HepG2 (cell line): ENCODE results near the gene CCDC157. TPM values are rescaled to one million over a fixed set of nuclear protein-coding genes. Genes with fewer than 3 reads are reported as not detected.
A peak's percentile ranks its signal among the peaks of the same experiment; 100 is the strongest.

Experiments
- CENPT ChIP-seq: sonication (generic); formaldehyde crosslinking; IDR thresholded peaks from 2 replicates; pipeline ENCODE4 v1.8.0; 2022; ENCODE audit warnings: low read depth, mild to moderate bottlenecking, moderate library complexity, missing genetic modification reagents
- CREB3 ChIP-seq: sonication (generic); formaldehyde crosslinking; IDR thresholded peaks from 2 replicates; pipeline ENCODE4 v1.5.0; 2020; ENCODE audit warnings: missing genetic modification reagents
- CREBL2 ChIP-seq: sonication (generic); formaldehyde crosslinking; IDR thresholded peaks from 2 replicates; pipeline ENCODE4 v1.8.1; 2023; ENCODE audit warnings: missing genetic modification reagents, mild to moderate bottlenecking, borderline replicate concordance
- EED ChIP-seq: sonication (generic); formaldehyde crosslinking; IDR thresholded peaks from 2 replicates; pipeline ENCODE4 v1.5.0; 2020; ENCODE audit warnings: mild to moderate bottlenecking, missing genetic modification reagents
- ELF1 ChIP-seq: sonication (generic); formaldehyde crosslinking; IDR thresholded peaks from 2 replicates; pipeline ENCODE4 v1.4.0; 2020; ENCODE audit warnings: missing genetic modification reagents
- FOXK1 ChIP-seq: sonication (generic); formaldehyde crosslinking; IDR thresholded peaks from 2 replicates; pipeline ENCODE4 v1.4.0; 2020; ENCODE audit warnings: low read depth, missing genetic modification reagents, borderline replicate concordance
- IRF2 ChIP-seq: IDR thresholded peaks from 2 replicates; pipeline ENCODE4 v1.6.1; 2018; ENCODE audit warnings: missing genetic modification reagents, missing compliant biosample characterization
- PPARG ChIP-seq: conservative IDR thresholded peaks from 2 replicates; pipeline ENCODE4 v1.6.1; 2016; ENCODE audit warnings: missing biosample characterization, missing genetic modification reagents
- SMC3 ChIP-seq: IDR thresholded peaks from 2 replicates; pipeline ENCODE4 v1.6.1; 2011; ENCODE audit warnings: low read length, improper control_type of control experiment
- STAG1 ChIP-seq: sonication (generic); formaldehyde crosslinking; IDR thresholded peaks from 2 replicates; pipeline ENCODE4 v1.4.0; 2020; ENCODE audit warnings: missing genetic modification reagents
- STAT5B ChIP-seq: sonication (generic); formaldehyde crosslinking; IDR thresholded peaks from 2 replicates; pipeline ENCODE4 v1.4.0; 2020; ENCODE audit warnings: missing genetic modification reagents
- YEATS2 ChIP-seq: sonication (generic); formaldehyde crosslinking; IDR thresholded peaks from 2 replicates; pipeline ENCODE4 v1.4.0; 2020; ENCODE audit warnings: missing genetic modification reagents, borderline replicate concordance
- ZBTB7A ChIP-seq: sonication (generic); formaldehyde crosslinking; IDR thresholded peaks from 2 replicates; pipeline ENCODE4 v1.8.0; 2022; ENCODE audit warnings: mild to moderate bottlenecking, missing genetic modification reagents
- ZKSCAN1 ChIP-seq: fragments of 150-350 bp; IDR thresholded peaks from 2 replicates; pipeline ENCODE4 v1.6.1; 2014; ENCODE audit warnings: low read length
- ZNF574 ChIP-seq: sonication (generic); formaldehyde crosslinking; IDR thresholded peaks from 2 replicates; pipeline ENCODE4 v1.4.0; 2020; ENCODE audit warnings: missing genetic modification reagents
- polyA plus RNA-seq, 8 experiments: library from polyadenylated mRNA; depleted of rRNA in 3 of 8; stranded (reverse) in 7 of 8; unstranded in 1 of 8; fragments of >200 nt; fragmentation: Illumina TruSeq in 4 of 8; extraction: Trizol in 4 of 8; gene quantifications; 2 replicates each; pipeline versions ENCODE4 v1.2.1 to v1.2.3, GENCODE V29; 2011 to 2016; ENCODE audit warnings: low read depth in 4 of 8, missing spikeins in 1 of 8, mixed read lengths in 1 of 8; ENCODE audit not compliant: insufficient read depth in 1 of 8
- total RNA-seq, 5 experiments: library from RNA; depleted of rRNA; stranded (reverse); fragments of >200 nt; fragmentation: Illumina TruSeq; extraction: Trizol; gene quantifications; 2 replicates each; pipeline ENCODE4 v1.2.3, GENCODE V29; 2016; ENCODE audit warnings: low read depth in 1 of 5
- TF ChIP-seq, protein P1 (sequence below): sonication (generic); formaldehyde crosslinking; IDR thresholded peaks from 2 replicates; pipeline ENCODE4 v1.5.0; 2020; ENCODE audit warnings: missing genetic modification reagents
- TF ChIP-seq, protein P2 (sequence below): sonication (generic); formaldehyde crosslinking; IDR thresholded peaks from 2 replicates; pipeline ENCODE4 v1.4.0; 2020; ENCODE audit warnings: missing genetic modification reagents
- TF ChIP-seq, protein P3 (sequence below): sonication (generic); formaldehyde crosslinking; IDR thresholded peaks from 2 replicates; pipeline ENCODE4 v1.5.1; 2020; ENCODE audit warnings: mild to moderate bottlenecking, missing genetic modification reagents, moderate library complexity

Gene CCDC157
- total and polyA plus RNA-seq, 2 of the 13 experiments (the other 11 are each of a cell fraction or from before 2014, with no cell fraction given): 1.4 to 1.6 TPM

GRCh38 chr22:30390974-30391691, 34.3 kb downstream of the CCDC157 start (continued):
- TF ChIP-seq ZKSCAN1: peak; percentile 27; the same call in 1 of the 2 replicates
- 0 out of 2 replicates have a peak, but pooled peaks have one; percentile 44 for TF ChIP-seq ZBTB7A (CRISPR knock-in tag)
- TF ChIP-seq STAT5B (CRISPR knock-in tag): no peak
- no peak for TF ChIP-seq CENPT (CRISPR knock-in tag)
- TF ChIP-seq CREBL2 (CRISPR knock-in tag): no peak
- no peak for TF ChIP-seq CREB3 (CRISPR knock-in tag)
- TF ChIP-seq YEATS2 (CRISPR knock-in tag): peak; percentile 46; the same call in 1 of the 2 replicates
- TF ChIP-seq PPARG (CRISPR knock-in tag): 0 out of 2 replicates have a peak, but pooled peaks have one; percentile 21
- TF ChIP-seq STAG1 (CRISPR knock-in tag): peak; percentile 97
- TF ChIP-seq, protein P1, sequence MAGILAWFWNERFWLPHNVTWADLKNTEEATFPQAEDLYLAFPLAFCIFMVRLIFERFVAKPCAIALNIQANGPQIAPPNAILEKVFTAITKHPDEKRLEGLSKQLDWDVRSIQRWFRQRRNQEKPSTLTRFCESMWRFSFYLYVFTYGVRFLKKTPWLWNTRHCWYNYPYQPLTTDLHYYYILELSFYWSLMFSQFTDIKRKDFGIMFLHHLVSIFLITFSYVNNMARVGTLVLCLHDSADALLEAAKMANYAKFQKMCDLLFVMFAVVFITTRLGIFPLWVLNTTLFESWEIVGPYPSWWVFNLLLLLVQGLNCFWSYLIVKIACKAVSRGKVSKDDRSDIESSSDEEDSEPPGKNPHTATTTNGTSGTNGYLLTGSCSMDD: no peak
- TF ChIP-seq IRF2 (CRISPR knock-in tag): peak; percentile 77
- no peak for TF ChIP-seq ZNF574 (CRISPR knock-in tag)
- TF ChIP-seq EED (CRISPR knock-in tag): 0 out of 2 replicates have a peak, but pooled peaks have one; percentile 41
- TF ChIP-seq, protein P2, sequence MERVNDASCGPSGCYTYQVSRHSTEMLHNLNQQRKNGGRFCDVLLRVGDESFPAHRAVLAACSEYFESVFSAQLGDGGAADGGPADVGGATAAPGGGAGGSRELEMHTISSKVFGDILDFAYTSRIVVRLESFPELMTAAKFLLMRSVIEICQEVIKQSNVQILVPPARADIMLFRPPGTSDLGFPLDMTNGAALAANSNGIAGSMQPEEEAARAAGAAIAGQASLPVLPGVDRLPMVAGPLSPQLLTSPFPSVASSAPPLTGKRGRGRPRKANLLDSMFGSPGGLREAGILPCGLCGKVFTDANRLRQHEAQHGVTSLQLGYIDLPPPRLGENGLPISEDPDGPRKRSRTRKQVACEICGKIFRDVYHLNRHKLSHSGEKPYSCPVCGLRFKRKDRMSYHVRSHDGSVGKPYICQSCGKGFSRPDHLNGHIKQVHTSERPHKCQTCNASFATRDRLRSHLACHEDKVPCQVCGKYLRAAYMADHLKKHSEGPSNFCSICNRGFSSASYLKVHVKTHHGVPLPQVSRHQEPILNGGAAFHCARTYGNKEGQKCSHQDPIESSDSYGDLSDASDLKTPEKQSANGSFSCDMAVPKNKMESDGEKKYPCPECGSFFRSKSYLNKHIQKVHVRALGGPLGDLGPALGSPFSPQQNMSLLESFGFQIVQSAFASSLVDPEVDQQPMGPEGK: peak; percentile 73
- TF ChIP-seq, protein P3, sequence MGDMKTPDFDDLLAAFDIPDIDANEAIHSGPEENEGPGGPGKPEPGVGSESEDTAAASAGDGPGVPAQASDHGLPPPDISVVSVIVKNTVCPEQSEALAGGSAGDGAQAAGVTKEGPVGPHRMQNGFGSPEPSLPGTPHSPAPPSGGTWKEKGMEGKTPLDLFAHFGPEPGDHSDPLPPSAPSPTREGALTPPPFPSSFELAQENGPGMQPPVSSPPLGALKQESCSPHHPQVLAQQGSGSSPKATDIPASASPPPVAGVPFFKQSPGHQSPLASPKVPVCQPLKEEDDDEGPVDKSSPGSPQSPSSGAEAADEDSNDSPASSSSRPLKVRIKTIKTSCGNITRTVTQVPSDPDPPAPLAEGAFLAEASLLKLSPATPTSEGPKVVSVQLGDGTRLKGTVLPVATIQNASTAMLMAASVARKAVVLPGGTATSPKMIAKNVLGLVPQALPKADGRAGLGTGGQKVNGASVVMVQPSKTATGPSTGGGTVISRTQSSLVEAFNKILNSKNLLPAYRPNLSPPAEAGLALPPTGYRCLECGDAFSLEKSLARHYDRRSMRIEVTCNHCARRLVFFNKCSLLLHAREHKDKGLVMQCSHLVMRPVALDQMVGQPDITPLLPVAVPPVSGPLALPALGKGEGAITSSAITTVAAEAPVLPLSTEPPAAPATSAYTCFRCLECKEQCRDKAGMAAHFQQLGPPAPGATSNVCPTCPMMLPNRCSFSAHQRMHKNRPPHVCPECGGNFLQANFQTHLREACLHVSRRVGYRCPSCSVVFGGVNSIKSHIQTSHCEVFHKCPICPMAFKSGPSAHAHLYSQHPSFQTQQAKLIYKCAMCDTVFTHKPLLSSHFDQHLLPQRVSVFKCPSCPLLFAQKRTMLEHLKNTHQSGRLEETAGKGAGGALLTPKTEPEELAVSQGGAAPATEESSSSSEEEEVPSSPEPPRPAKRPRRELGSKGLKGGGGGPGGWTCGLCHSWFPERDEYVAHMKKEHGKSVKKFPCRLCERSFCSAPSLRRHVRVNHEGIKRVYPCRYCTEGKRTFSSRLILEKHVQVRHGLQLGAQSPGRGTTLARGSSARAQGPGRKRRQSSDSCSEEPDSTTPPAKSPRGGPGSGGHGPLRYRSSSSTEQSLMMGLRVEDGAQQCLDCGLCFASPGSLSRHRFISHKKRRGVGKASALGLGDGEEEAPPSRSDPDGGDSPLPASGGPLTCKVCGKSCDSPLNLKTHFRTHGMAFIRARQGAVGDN (CRISPR knock-in tag): peak; percentile 20; the same call in 1 of the 2 replicates
- TF ChIP-seq ELF1 (CRISPR knock-in tag): peak; percentile 28; the same call in 1 of the 2 replicates
- 0 out of 2 replicates have a peak, but pooled peaks have one; percentile 59 for TF ChIP-seq FOXK1
- TF ChIP-seq SMC3: peak; percentile 99
